ENCODE measurements around the gene RIN2.

Gene RIN2, protein sequence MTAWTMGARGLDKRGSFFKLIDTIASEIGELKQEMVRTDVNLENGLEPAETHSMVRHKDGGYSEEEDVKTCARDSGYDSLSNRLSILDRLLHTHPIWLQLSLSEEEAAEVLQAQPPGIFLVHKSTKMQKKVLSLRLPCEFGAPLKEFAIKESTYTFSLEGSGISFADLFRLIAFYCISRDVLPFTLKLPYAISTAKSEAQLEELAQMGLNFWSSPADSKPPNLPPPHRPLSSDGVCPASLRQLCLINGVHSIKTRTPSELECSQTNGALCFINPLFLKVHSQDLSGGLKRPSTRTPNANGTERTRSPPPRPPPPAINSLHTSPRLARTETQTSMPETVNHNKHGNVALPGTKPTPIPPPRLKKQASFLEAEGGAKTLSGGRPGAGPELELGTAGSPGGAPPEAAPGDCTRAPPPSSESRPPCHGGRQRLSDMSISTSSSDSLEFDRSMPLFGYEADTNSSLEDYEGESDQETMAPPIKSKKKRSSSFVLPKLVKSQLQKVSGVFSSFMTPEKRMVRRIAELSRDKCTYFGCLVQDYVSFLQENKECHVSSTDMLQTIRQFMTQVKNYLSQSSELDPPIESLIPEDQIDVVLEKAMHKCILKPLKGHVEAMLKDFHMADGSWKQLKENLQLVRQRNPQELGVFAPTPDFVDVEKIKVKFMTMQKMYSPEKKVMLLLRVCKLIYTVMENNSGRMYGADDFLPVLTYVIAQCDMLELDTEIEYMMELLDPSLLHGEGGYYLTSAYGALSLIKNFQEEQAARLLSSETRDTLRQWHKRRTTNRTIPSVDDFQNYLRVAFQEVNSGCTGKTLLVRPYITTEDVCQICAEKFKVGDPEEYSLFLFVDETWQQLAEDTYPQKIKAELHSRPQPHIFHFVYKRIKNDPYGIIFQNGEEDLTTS

DNA sequence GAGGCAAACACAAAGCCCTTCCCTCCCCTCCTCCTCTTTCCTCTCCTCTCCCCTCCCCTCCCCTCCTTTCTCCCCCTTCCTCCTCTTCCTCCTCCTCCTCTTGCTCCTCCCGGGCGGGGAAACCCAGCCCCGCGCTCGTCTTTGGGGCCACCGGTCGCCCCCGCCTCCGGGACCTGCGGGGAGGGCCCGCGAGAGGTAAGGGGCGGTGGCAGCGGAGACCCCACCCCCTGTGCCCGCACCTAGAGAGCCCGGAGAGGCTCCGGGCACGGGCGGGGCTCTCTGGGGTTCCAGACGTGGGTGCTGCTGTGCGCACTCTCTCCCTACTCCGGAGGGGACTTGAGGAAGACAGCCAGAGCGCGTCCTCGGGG, at the start of gene RIN2:
Gene RIN2, plus strand, starts transcription at position 126 of the 368 bp plus-strand sequence. CDS start 131,344 bp downstream, outside the sequence.
- TF ChIP-seq, protein P1, sequence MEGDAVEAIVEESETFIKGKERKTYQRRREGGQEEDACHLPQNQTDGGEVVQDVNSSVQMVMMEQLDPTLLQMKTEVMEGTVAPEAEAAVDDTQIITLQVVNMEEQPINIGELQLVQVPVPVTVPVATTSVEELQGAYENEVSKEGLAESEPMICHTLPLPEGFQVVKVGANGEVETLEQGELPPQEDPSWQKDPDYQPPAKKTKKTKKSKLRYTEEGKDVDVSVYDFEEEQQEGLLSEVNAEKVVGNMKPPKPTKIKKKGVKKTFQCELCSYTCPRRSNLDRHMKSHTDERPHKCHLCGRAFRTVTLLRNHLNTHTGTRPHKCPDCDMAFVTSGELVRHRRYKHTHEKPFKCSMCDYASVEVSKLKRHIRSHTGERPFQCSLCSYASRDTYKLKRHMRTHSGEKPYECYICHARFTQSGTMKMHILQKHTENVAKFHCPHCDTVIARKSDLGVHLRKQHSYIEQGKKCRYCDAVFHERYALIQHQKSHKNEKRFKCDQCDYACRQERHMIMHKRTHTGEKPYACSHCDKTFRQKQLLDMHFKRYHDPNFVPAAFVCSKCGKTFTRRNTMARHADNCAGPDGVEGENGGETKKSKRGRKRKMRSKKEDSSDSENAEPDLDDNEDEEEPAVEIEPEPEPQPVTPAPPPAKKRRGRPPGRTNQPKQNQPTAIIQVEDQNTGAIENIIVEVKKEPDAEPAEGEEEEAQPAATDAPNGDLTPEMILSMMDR (IDR thresholded peaks at IDR 0.05; ENCODE audit: insufficient read depth, low read depth, low read length, missing control alignments), result no peak
- H3K4me3 ChIP-seq (ENCODE audit: low read length), result peak within 1 kb of the TSS; percentile 89
- peak; percentile 95 for DNase-seq (ENCODE audit: low read depth)

DNA sequence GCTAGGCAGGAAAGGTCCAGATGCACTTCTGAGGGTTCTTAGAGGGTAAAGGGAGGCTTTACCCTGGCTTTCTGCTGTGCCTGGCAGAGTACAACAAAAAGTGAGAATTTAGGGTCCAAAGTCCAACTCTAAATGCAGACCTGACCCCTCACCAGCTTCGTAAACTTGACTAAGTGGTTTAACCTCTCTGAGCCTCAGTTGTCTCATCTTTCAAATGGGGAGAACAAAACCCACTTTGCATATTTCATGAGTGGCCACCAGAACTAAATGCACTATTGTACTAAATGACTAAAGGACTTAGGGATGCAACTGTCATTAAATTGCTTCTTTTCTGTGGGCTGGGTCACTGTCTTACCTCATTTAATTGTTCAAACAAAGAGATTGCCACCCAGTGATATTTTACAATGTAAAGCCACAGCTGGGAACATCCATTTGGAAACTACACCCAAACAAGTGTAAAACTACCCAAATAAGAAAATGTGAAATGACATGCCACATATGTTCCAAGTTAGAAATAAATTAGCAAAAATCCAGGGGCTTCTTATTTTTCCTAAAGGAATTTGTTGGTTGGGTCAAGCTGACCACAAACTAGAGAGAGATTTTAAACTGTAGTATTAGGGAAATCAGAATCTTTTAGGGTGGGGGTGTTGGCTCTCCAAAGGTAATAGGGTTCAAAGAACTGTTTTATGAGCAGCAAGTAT, 48.3 kb upstream of the RIN2 start:
- TF ChIP-seq, protein P1 (IDR thresholded peaks at IDR 0.05; ENCODE audit: insufficient read depth, low read depth, low read length, missing control alignments), result no peak
- DNase-seq (ENCODE audit: low read depth), result no peak
- H3K4me3 ChIP-seq (ENCODE audit: low read length), result no peak overlapping the region

DNA sequence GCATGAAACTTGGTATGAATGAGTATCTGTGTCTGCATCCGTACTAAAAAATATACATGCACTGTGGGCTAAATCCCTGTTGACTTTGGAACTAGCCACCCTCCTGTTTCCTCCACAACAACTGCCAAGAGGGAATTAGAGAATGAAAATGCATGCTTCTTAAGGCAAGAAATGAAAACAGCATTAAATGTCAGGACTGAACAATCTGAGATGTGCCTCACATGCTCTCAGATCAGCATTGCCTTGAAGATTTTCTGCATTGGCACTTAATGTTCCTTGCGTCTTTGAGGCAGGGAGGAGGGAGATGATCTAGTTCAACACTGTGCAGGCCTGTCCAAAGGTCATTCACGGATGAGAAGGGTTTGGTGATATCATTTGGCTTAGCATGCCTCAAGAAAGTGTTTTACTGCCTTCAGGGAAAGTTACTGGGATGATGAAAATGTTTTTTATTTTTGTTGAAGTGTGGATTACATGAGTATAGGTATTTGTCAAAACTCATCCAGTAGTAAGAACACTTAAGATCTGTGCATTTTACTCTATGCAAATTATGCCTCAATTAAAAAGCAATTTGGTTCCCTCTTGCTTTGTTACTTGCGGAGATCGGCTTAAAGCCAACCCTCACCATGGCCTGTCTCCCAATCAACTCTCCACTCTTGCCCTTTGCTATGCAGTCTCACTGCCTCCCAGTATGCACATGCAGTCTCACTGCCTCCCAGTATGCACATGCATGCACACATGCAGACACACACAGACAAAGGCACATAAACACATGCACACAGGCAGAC, 47.5 kb upstream of the RIN2 start:
- no peak for DNase-seq (ENCODE audit: low read depth)
- H3K4me3 ChIP-seq (ENCODE audit: low read length), result no peak overlapping the region
- TF ChIP-seq, protein P1 (IDR thresholded peaks at IDR 0.05; ENCODE audit: insufficient read depth, low read depth, low read length, missing control alignments), result no peak

DNA sequence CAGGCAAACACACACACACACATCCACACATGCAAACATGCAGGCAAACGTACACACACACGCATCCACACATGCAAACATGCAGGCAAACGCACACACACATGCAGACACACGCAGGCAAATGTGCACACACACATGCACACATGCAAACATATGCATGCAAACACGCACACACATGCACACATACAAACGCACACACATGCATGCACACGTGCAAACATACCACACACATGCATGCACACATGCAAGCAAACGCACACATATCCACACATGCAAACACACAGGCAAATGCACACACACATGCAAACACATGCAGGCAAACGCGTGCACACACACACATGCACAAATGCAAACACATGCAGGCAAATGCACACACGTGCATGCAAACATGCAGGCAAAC, 46.9 kb upstream of the RIN2 start:
- no peak for DNase-seq (ENCODE audit: low read depth)
- H3K4me3 ChIP-seq (ENCODE audit: low read length), result no peak overlapping the region
- TF ChIP-seq, protein P1 (IDR thresholded peaks at IDR 0.05; ENCODE audit: insufficient read depth, low read depth, low read length, missing control alignments), result no peak

DNA sequence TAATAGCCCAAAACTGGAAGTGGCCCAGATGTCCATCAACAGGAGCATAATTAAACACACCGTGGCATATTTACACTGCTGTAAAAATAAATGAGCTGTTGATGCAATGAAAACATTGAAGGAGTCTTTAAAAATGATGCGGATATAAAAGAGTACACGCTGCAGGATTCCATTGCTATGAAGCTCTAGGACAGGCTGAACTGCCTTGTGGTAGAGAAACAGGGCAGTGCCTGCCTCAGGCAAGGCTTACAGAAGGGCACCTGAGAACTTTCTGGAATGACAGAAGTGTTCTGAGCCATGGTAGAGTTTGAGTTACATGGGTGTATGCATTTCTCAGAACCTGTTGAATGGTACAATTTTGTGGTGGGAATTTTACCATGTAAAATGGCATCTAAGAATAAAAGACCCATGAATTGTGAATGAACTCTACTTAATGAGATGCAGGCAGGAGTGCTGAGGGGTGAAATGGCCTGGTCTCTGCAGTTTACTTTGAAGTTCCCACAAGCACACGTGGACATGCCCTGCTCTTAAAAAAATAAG, 45.3 kb upstream of the RIN2 start:
- DNase-seq (ENCODE audit: low read depth), result peak; percentile 78
- H3K4me3 ChIP-seq (ENCODE audit: low read length), result no peak overlapping the region
- TF ChIP-seq, protein P1 (IDR thresholded peaks at IDR 0.05; ENCODE audit: insufficient read depth, low read depth, low read length, missing control alignments), result no peak
